HCT116 (cell line): ENCODE results near the gene DYNLT4. TPM values are rescaled to one million over a fixed set of nuclear protein-coding genes. Genes with fewer than 3 reads are reported as not detected.

Experiments
- ATAC-seq: fragments of 200-7000 bp; cut with Tn5 transposase; 2 replicates; pipeline ENCODE4 v1.9.1; 2020; ENCODE audit warnings: mild to moderate bottlenecking, moderate library complexity
- BruUV-seq: library from RNA; stranded (reverse); fragments of 400-500 nt; replicated peaks from 2 replicates; lab custom pipeline; 2021; lab: Mats Ljungman, UMichigan
- CTCF ChIA-PET: fragments of 300-600 bp; sonication (Branson Sonifier 250); formaldehyde crosslinking; loops from one replicate; lab custom pipeline; 2021; ENCODE audit warnings: antibody characterized with exemption; lab: Charles Lee
- POLR2A ChIA-PET: fragments of 300-600, 350-600 bp; sonication (Branson Sonifier 250); formaldehyde crosslinking; loops from one replicate; lab custom pipeline; 2021; ENCODE audit warnings: antibody characterized with exemption; lab: Charles Lee
- RAD21 ChIA-PET, 2 experiments: fragments of 300-600 bp; sonication (Branson Sonifier 250); formaldehyde crosslinking; loops; one replicate each; lab custom pipeline; 2023; ENCODE audit warnings: low total read pairs in 2 of 2; ENCODE audit not compliant: uncharacterized antibody in 2 of 2, unreplicated experiment in 2 of 2, low non-redundant PET in 1 of 2; lab: Charles Lee
- DNase-seq: peaks from one replicate; pipeline ENCODE4 v3.0.0-alpha.2; 2010; ENCODE audit warnings: low read depth, low spot score
- H2AFZ ChIP-seq: fragments of 200-600 bp; shearing (Covaris generic), sonication (generic); 2 replicates; pipeline ENCODE4 v1.6.1; 2017; ENCODE audit warnings: low read depth, mixed run types, mixed read lengths, antibody characterized with exemption, low read length; ENCODE audit not compliant: poor library complexity, severe bottlenecking
- H3K27ac ChIP-seq: 2 replicates; pipeline ENCODE4 v1.5.1; 2012; ENCODE audit warnings: low read depth, low read length
- H3K27me3 ChIP-seq: fragments of 200-600 bp; sonication (generic); 2 replicates; pipeline ENCODE4 v1.6.1; 2016; ENCODE audit warnings: mixed run types, low read length, mixed read lengths; ENCODE audit not compliant: insufficient read depth
- H3K36me3 ChIP-seq, 2 experiments: fragments of 200-500 bp in 1 of 2; fragments of 200-600 bp in 1 of 2; sonication (Bioruptor generic) in 1 of 2; sonication (generic) in 1 of 2; 2 replicates each; pipeline versions ENCODE4 v1.5.1 to v1.6.1; 2014 to 2016; ENCODE audit warnings: low read length in 2 of 2, inconsistent platforms in 1 of 2, mixed read lengths in 1 of 2, mixed run types in 1 of 2; ENCODE audit not compliant: insufficient read depth in 2 of 2, control insufficient read depth in 1 of 2
- H3K4me1 ChIP-seq, 2 experiments: fragments of 200-600 bp in 1 of 2; sonication (generic) in 1 of 2; 2 replicates each; pipeline versions ENCODE4 v1.5.1 to v1.6.1; 2012 to 2017; ENCODE audit warnings: low read length in 2 of 2, inconsistent platforms in 1 of 2, mild to moderate bottlenecking in 1 of 2, mixed read lengths in 1 of 2, mixed run types in 1 of 2, moderate library complexity in 1 of 2; ENCODE audit not compliant: insufficient read depth in 2 of 2, control insufficient read depth in 1 of 2
- H3K4me2 ChIP-seq: fragments of 200-600 bp; sonication (generic); 2 replicates; pipeline ENCODE4 v1.6.1; 2017; ENCODE audit warnings: mixed run types, low read length, mixed read lengths
- H3K4me3 ChIP-seq, 2 experiments: fragments of 200-600 bp in 1 of 2; sonication (generic) in 1 of 2; replicated peaks in 1 of 2; 2 replicates each; pipeline ENCODE4 v1.5.1; 2011 to 2016; ENCODE audit warnings: low read length in 2 of 2, control low read depth in 1 of 2, low read depth in 1 of 2, mild to moderate bottlenecking in 1 of 2, mixed read lengths in 1 of 2, mixed run types in 1 of 2
- H3K79me2 ChIP-seq: fragments of 200-600 bp; sonication (generic); 2 replicates; pipeline ENCODE4 v1.6.1; 2017; ENCODE audit warnings: mild to moderate bottlenecking, mixed run types, low read length, moderate library complexity, mixed read lengths; ENCODE audit not compliant: insufficient read depth
- H3K9ac ChIP-seq: fragments of 200-600 bp; sonication (generic); 2 replicates; pipeline ENCODE4 v1.6.1; 2016; ENCODE audit warnings: low read length, mixed read lengths
- H3K9me2 ChIP-seq: fragments of 200-600 bp; sonication (generic), shearing (Covaris generic); 2 replicates; pipeline ENCODE4 v1.6.1; 2017; ENCODE audit warnings: mixed run types, mild to moderate bottlenecking, moderate library complexity; ENCODE audit not compliant: insufficient read depth
- H3K9me3 ChIP-seq, 2 experiments: fragments of 200-500 bp in 1 of 2; fragments of 200-600 bp in 1 of 2; sonication (Bioruptor generic) in 1 of 2; sonication (generic) in 1 of 2; 2 replicates each; pipeline ENCODE4 v1.6.1; 2014 to 2017; ENCODE audit warnings: low read length in 2 of 2, mixed read lengths in 2 of 2, inconsistent platforms in 1 of 2, low read depth in 1 of 2, mild to moderate bottlenecking in 1 of 2, mixed run types in 1 of 2, moderate library complexity in 1 of 2; ENCODE audit not compliant: control insufficient read depth in 1 of 2, insufficient read depth in 1 of 2
- H4K20me1 ChIP-seq: fragments of 200-600 bp; sonication (generic), shearing (Covaris generic); 2 replicates; pipeline ENCODE4 v1.6.1; 2017; ENCODE audit warnings: mixed run types, mild to moderate bottlenecking, moderate library complexity; ENCODE audit not compliant: insufficient read depth
- CBX3 ChIP-seq: IDR thresholded peaks from 2 replicates; pipeline ENCODE4 v1.6.1; 2012; ENCODE audit warnings: low read depth
- EZH2phosphoT487 ChIP-seq: fragments of 200-600 bp; IDR thresholded peaks from 2 replicates; pipeline ENCODE4 v1.6.1; 2018; ENCODE audit warnings: antibody characterized with exemption, borderline replicate concordance
- JUND ChIP-seq: IDR thresholded peaks from 2 replicates; pipeline ENCODE4 v1.6.1; 2012
- POLR2A ChIP-seq: IDR thresholded peaks from 2 replicates; pipeline ENCODE4 v1.7.0; 2011; ENCODE audit warnings: borderline replicate concordance; ENCODE audit not compliant: insufficient read depth, insufficient read length; ENCODE audit errors: extremely low read depth
- POLR2AphosphoS5 ChIP-seq: IDR thresholded peaks from 2 replicates; pipeline ENCODE4 v1.6.1; 2011; ENCODE audit warnings: mild to moderate bottlenecking, low read depth, low read length, moderate library complexity
- RAD21 ChIP-seq: IDR thresholded peaks from 2 replicates; pipeline ENCODE4 v1.6.1; 2012; ENCODE audit warnings: low read depth, mild to moderate bottlenecking
- ZBTB33 ChIP-seq: IDR thresholded peaks from 2 replicates; pipeline ENCODE4 v1.6.1; 2011; ENCODE audit warnings: mild to moderate bottlenecking, low read length, moderate library complexity; ENCODE audit not compliant: insufficient replicate concordance; ENCODE audit errors: extremely low read depth
- ZFX ChIP-seq: fragments of 450-650 bp; IDR thresholded peaks from 2 replicates; pipeline ENCODE4 v1.6.1; 2017
- ZNF274 ChIP-seq: fragments of 200-500 bp; sonication (Bioruptor generic); IDR thresholded peaks from 2 replicates; pipeline ENCODE4 v1.6.1; 2014; ENCODE audit warnings: mild to moderate bottlenecking, low read depth, low read length, inconsistent platforms
- intact Hi-C: fragments of 100-400 bp; cut with micrococcal nuclease; formaldehyde crosslinking; loops from 2 replicates; pipeline ENCODE4 v1.10.0; 2022
- total RNA-seq: library from RNA; stranded (reverse); gene quantifications from one replicate; pipeline ENCODE4 v1.2.1, GENCODE V29; 2021; ENCODE audit not compliant: unreplicated experiment

DYNLT4 gene
- total RNA-seq, 1 experiment from 2014 or later = 0.96 TPM

GRCh38 chr1:44760876-44761275 is 46.3 kb downstream of the DYNLT4 start:
- H3K27ac ChIP-seq = no peak overlapping the region
- ChIA-PET POLR2A (interaction anchor here (1.4 kb wide), 1 partner anchor 9 kb away, joined by 4 read pairs; no protein-coding TSS in a partner anchor), CTCF (no interaction called here), RAD21 (no interaction called here)
- H3K9me2 ChIP-seq = no peaks in the 10 kb centered on the region
- no peaks in the 10 kb centered on the region for H3K9me3 ChIP-seq
- intact Hi-C loops = no loop called here
- H4K20me1 ChIP-seq = no peaks in the 10 kb centered on the region
- no peak overlapping the region for H3K4me2 ChIP-seq
- no peak for ATAC-seq
- BruUV-seq = no TSS peak
- no peak for DNase-seq
- no peaks in the 10 kb centered on the region for H3K27me3 ChIP-seq
- TF ChIP-seq EZH2phosphoT487 (no peak), POLR2AphosphoS5 (no peak), POLR2A (no peak), CBX3 (no peak), RAD21 (no peak), ZNF274 (no peak), JUND (no peak), ZFX (no peak)
- H2AFZ ChIP-seq = no peak overlapping the region
- no peak overlapping the region for H3K4me3 ChIP-seq
- H3K36me3 ChIP-seq = peaks cover 40 to 69% of the 10 kb centered on the region in 2 experiments
- no peak overlapping the region for H3K9ac ChIP-seq
- no peaks in the 10 kb centered on the region for H3K4me1 ChIP-seq
- H3K79me2 ChIP-seq = no peaks in the 10 kb centered on the region

- H3K9ac ChIP-seq = no peak overlapping the region
- RAD21 ChIA-PET = no interaction called here
- DNase-seq = no peak
- peaks cover 50 to 82% of the 10 kb centered on the region in 2 experiments for H3K36me3 ChIP-seq
- no peaks in the 10 kb centered on the region for H3K9me2 ChIP-seq
- no peak overlapping the region for H3K4me2 ChIP-seq
- no peak for ATAC-seq
- H4K20me1 ChIP-seq = no peaks in the 10 kb centered on the region
- no peak overlapping the region for H3K4me3 ChIP-seq
- H2AFZ ChIP-seq = no peak overlapping the region
- no peaks in the 10 kb centered on the region for H3K27me3 ChIP-seq
- no peaks in the 10 kb centered on the region for H3K9me3 ChIP-seq
- CTCF ChIA-PET = no interaction called here
- BruUV-seq = no TSS peak
- TF ChIP-seq EZH2phosphoT487 = no peak
- no peak for TF ChIP-seq ZBTB33
- TF ChIP-seq CBX3 = no peak
- H3K27ac ChIP-seq = no peak overlapping the region
- H3K79me2 ChIP-seq = no peaks in the 10 kb centered on the region
- POLR2A ChIA-PET = interaction anchor here (1.2 kb wide), 1 partner anchor 15 kb away, joined by 3 read pairs; no protein-coding TSS in a partner anchor
- intact Hi-C loops = no loop called here
- H3K4me1 ChIP-seq = no peaks in the 10 kb centered on the region
Observed at GRCh38 chr1:44759077-44759476, 48.1 kb downstream of the DYNLT4 start.
